ENCODE measurements around the gene ADAMTS16. TPM values are rescaled to one million over a fixed set of nuclear protein-coding genes. Genes with fewer than 3 reads are reported as not detected.

ADAMTS16 gene
- total and polyA plus RNA-seq, 9 of the 15 experiments (the other 6 are each of a cell fraction or from before 2014, with no cell fraction given): not detected

GRCh38 chr5:5198815-5199214, 58.7 kb downstream of the ADAMTS16 start (continued):
- no peak for TF ChIP-seq ZBTB40 (IDR thresholded peaks at IDR 0.05)
- no peak for TF ChIP-seq ZBTB40 (CRISPR knock-in tag; IDR thresholded peaks at IDR 0.05)

DNA sequence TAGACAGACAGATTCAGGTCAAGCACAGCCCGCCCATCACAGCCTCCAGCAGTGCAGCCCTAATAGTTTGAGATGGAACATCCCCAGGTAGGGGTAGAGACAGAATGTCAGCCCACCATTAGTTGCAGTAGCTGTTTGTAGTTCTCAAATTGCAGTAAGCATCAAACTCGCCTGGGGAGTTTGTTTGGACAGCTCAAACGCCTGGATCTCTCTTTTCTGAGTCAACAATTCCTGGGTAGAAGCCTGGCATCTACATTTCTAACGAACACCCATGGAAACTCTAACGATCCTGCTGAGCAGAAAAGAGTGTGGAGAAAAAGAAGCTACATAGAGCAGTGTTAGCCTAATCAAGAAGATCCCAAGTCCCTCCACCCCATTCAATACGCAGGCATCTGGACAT, 59.4 kb downstream of the ADAMTS16 start:
- DNase-seq (ENCODE audit: extremely low read depth in 1 of 4, low spot score in 3 of 4) (no peak), FAIRE-seq (no peak), ATAC-seq (no peak)
- in situ Hi-C loops (cut with MboI): no loop called here
- no peaks in the 10 kb centered on the region for H3K9me3 ChIP-seq (replicated peaks; ENCODE audit: control insufficient read depth, insufficient read depth, low read depth, low read length)
- 1% methylated on average over 6 of the region's 6 CpGs for WGBS (ENCODE audit: insufficient coverage, low coverage, missing lambda C conversion rate)
- no peak overlapping the region for H3K9ac ChIP-seq (ENCODE audit: insufficient read depth in 1 of 2, low read depth in 2 of 2, low read length in 2 of 2)
- H3K4me1 ChIP-seq (replicated peaks in 1 of 2; ENCODE audit: control insufficient read depth in 2 of 2, insufficient read depth in 2 of 2, low read length in 2 of 2): no peaks in the 10 kb centered on the region
- no peak overlapping the region for H2AFZ ChIP-seq (ENCODE audit: low read depth, low read length)
- no peak overlapping the region for H3K4me3 ChIP-seq
- H3K27me3 ChIP-seq (ENCODE audit: control insufficient read depth in 2 of 2, insufficient read depth in 2 of 2, low read length in 2 of 2): no peaks in the 10 kb centered on the region
- BruUV-seq (replicated peaks): no TSS peak
- H3K36me3 ChIP-seq (ENCODE audit: control insufficient read depth, insufficient read depth, low read length): no peaks in the 10 kb centered on the region
- no peak overlapping the region for H3K27ac ChIP-seq (ENCODE audit: extremely low read depth, low read depth, low read length)
- ChIA-PET CTCF (ENCODE audit: low intra/inter-chr PET ratio) (no interaction called here), POLR2A (no interaction called here)
- H4K20me1 ChIP-seq (replicated peaks; ENCODE audit: control insufficient read depth, insufficient read depth, low read length): no peaks in the 10 kb centered on the region
- no peak overlapping the region for H3K4me2 ChIP-seq (ENCODE audit: insufficient read depth, low read length)
- no peaks in the 10 kb centered on the region for H3K79me2 ChIP-seq (ENCODE audit: control insufficient read depth, insufficient read depth, low read length)
- intact Hi-C loops (cut with micrococcal nuclease): no loop called here
- no peaks in the 10 kb centered on the region for H3K9me1 ChIP-seq (ENCODE audit: control insufficient read depth, insufficient read depth, low read length)
- TF ChIP-seq PHF8 (IDR thresholded peaks at IDR 0.05; ENCODE audit: borderline replicate concordance, low read length) (no peak), FOXM1 (IDR thresholded peaks at IDR 0.05; ENCODE audit: low read depth) (no peak), FOXM1 (CRISPR knock-in tag; IDR thresholded peaks at IDR 0.05; ENCODE audit: low read depth) (no peak), ZBED1 (IDR thresholded peaks at IDR 0.05) (no peak), KHSRP (IDR thresholded peaks at IDR 0.05) (no peak), ZC3H11A (IDR thresholded peaks at IDR 0.05; ENCODE audit: low read depth, low read length) (no peak), KLF10 (CRISPR knock-in tag; IDR thresholded peaks at IDR 0.05) (no peak), PCBP2 (IDR thresholded peaks at IDR 0.05; ENCODE audit: low read depth, low read length, poor library complexity, severe bottlenecking) (no peak), SMARCB1 (IDR thresholded peaks at IDR 0.05; ENCODE audit: insufficient read length, low read depth) (no peak), EWSR1 (IDR thresholded peaks at IDR 0.05; ENCODE audit: borderline replicate concordance, low read depth, partially characterized antibody) (no peak)
- TF ChIP-seq, protein P1, sequence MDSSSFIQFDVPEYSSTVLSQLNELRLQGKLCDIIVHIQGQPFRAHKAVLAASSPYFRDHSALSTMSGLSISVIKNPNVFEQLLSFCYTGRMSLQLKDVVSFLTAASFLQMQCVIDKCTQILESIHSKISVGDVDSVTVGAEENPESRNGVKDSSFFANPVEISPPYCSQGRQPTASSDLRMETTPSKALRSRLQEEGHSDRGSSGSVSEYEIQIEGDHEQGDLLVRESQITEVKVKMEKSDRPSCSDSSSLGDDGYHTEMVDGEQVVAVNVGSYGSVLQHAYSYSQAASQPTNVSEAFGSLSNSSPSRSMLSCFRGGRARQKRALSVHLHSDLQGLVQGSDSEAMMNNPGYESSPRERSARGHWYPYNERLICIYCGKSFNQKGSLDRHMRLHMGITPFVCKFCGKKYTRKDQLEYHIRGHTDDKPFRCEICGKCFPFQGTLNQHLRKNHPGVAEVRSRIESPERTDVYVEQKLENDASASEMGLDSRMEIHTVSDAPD (CRISPR knock-in tag; IDR thresholded peaks at IDR 0.05): no peak
